ENCODE results near the gene TTC28. TPM values are rescaled to one million over a fixed set of nuclear protein-coding genes. Genes with fewer than 3 reads are reported as not detected.
A peak's percentile ranks its signal among the peaks of the same experiment; 100 is the strongest.

The TTC28 gene
- polyA plus RNA-seq, 5 donors: 27.1 to 42.4 (median 37.1) TPM

DNA sequence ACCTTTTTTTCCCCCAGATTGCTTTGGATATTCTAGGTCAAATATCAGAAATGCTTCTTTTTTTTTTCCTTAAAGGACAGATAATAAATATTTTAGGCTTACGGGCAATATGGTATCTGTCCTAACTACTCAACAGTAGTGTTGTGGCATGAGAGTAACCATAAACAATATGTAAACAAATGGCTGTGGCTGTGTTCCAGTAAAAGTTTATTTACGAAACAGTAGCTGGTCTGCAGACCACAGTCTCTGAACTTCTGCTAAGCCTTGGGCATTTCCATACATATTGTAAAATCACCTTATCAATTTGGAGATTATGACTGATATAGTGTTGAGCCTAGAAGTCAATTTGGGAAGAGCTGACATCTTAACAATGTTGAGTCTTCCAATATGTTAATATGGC is 621.6 kb downstream of the TTC28 start:
- peak in 1 of 2 donors; percentile 46 for DNase-seq

DNA sequence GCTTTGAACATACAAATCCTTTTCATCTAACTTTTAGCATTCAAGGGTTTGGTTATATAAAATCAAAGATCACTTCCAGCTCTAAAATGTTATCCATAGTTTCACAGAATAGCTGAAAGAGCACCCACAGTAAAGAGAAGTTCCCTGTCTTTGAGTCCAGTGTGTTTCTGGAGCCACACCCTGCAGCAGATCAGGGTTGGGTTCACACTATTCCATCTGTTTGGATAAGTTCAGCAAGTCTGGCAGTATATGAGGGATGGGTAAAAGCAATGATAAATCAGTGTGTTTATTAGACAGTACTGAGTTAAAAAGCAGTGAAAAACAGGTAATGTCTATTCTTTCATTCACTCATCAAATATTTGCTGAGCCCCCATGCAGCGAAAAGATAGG is 624.8 kb downstream of the TTC28 start:
- DNase-seq: no peak

DNA sequence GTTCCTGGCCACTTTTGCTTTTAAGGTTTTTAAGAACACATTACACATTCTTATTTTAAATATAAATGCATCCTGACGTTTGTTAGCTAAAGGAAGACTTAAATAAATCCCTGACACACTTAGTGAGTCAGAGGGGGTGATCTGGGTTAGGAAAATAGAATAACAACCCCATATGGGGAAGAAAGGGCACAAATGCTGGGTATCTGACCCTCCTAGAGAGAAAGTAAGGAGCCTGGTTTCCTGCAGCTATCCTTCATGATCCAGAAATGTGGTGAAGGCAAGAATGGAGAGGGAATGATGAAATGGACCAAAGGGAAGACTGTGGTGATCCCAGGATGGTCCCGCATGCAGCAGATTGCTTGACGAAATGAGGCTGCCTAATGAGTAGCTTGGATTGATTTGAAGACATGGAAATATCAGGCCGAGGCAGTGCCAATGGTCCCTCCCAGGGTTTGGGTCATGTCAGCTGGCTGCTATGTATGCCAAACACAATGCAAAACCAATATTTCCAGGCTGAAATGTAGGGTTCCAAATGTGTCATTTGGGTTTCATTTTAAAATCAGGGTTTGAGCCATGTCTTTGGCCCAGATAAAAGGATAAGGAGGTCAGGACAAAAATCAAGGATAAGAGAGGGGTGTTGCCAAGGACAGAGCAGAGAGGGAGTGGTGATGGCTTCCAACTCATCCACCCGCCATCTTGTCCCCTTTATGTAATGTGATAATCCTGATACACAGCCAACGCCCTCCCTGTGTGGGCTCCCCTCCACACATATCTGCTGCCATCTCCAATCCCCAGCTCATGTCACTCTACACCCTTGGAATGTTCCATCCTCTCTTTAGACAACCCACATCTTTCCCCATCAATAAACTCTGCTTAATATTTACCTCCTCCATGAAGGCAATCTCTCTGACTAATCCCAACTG is 625.5 kb downstream of the TTC28 start:
- no peak for DNase-seq

DNA sequence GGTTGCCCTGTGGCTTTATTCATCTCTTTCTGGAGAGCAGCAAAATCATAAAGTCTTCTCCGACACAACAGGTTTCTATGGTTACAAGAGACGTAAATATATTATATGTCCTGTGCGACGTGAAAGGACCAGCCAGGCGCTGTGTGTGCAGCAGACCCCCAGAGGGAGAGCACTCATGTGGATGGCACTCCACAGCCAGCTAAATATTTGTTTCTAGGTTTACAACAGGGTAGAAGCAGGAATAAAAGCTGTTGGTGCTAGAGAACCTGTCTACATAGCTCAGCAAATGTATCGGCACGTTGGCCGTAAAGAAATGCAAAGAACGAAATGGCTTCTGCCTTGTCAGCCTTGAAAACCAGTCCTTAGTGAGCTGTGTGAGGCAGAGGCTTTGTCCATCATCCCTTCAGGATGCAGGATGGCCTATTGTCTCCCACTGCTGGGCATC is 626.8 kb downstream of the TTC28 start:
- no peak for DNase-seq

DNA sequence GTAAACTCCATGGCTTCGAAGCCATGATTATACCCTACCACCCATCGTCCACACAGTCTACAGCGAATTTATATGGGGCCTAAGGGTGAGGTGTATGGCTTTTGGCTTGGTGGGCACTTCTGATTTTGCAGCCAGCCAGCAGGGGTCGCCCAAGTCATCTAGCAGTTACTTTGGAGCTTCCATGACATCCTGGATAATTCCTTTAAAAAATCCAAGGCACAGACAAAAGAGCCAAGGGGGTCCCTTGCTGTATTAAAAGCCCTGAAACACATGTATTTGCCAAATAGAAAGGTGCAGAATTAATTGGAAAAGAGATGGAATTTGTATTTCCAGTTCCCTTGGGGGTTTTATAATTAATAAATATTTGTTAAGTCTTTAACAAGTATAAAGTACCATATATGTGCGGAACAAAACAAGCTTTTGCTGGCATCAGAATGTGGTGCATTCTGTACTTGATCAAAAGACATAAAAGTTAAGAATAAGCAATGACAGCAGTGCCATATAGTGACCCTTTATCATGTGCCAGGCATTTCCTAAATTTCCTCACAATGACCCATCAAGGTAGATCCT is 627.8 kb downstream of the TTC28 start:
- peak in 1 of 2 donors; percentile 63 for DNase-seq

DNA sequence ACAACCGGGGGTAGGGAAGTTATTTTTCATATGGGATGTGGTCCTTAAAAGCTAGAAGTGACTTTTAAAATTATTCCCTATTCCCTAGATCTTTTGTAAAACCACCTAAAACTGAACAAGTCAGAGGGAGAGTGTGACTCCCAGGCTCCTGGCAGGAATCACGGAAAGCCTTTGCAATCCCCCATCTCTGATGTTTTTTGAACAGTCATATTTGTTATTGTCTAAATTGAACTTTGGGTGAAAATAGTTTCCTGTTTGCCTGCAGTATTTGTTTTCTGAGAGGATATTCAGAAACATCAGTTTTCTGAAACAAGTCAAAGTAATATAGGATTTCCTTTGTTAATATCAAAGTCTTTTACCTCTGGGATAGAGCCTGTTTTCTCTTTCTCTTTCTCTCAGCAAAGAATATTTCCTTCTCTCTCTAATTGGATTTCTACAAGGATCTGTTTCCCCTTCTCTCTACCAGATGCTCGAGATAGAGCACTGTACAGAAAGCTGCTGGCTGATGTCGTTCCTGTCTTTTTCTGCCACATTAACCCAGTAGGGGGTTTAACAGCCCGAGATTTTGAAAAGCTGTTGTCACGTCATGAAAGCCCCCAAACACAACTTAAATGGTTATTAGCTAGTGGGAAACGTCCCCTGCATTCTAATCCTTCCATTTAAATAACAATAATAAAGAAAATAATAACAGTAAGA is 628.4 kb downstream of the TTC28 start:
- no peak for DNase-seq

DNA sequence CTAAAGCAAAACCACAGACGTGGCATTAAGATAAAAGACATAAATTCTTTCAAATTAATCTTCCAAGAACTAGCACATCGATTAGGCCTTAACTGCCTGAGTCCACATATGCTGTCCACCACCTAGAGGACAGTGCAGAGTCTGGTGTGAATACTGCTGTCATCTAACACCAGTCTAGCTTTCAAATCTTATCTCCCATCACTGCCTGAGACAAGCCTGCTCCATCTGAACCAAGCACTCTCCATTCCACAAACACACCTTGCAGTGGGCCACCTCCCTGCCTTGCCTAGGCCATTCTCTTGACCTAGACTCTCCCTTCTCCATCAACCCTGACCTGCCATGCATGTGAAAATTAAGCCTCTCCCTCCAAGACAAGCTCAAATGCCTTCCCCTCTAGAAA is 631.1 kb downstream of the TTC28 start:
- DNase-seq: no peak

DNA sequence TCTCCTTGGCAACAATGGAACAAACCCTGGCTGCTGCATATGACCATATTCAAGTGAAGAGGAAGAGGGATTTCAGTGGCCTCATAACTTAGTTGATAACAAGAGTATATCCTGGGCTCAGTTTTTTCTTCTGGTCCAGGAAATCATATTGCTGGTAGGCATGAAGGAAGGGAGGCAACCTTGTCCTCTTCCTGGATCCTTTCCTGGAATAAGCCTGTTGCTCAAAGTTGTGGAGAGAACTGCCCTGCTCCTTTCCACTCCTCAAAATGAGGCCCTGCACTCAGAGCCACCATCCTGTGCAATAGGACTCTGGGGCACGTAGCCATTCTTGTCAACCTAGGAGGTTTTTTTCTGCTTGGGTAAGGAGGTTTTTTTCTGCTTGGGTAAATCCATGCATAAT is 631.9 kb downstream of the TTC28 start:
- no peak for DNase-seq

DNA sequence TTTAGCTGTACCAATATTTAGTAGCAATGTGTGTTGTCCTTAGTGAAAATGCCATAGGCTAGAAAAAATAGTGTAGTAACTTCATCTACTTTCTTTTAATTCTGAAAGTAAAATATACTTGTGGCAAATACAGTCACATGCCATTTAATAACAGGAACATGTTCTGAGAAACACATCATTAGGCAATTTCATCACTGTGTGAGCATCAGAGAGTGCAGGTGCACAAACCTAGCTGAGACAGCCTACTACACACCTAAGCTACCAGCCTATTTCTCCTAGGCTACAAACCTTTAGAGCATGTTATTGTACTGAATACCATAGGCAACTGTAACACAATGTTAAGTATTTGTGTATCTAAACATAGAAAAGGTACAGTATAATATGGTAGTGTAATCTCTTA is 633.5 kb downstream of the TTC28 start:
- no peak for DNase-seq

DNA sequence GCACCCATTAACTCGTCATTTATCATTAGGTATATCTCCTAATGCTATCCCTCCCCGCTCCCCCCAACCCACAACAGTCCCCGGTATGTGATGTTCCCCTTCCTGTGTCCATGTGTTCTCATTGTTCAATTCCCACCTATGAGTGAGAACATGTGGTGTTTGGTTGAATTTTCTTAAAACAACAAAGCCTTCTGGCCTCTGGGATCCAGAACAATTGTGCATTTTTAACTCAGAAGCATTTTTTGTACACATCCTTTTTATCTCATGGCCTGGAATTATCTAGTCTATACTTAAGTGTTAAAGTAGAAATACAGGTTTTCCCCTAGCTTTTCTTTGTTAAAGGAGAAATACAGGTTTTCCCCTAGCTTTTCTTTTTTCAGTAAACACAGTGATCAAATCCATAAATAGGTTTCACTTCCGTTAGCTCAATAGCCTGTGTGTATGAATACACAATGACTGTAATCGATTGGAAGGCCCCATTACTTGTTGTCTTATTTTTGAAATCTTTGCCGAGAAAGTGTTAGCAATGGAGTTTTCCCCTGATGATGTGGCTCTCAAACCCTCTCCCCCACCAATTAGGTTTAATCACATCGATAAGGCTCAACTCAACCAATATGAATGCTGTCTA is 635.0 kb downstream of the TTC28 start:
- no peak for DNase-seq

DNA sequence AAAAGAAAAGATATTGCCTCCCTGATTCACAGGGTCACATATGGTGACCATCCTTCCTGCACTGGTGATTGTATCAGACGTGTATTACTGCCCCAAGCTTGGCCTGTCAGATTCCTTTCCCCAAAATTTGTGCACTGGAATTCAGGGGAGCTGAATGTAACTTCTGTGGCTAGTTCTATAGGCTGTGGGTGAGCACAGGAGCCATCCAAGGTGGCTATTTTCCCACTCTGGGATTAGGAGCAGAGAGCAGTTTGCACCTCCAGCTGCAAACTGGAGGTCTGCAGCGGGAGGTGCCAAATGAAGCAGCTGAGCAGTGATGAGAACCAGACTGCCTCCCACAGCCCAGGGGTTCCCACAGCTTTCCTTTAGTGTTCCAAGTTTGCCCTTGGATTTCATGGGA is 636.4 kb downstream of the TTC28 start:
- DNase-seq: no peak

DNA sequence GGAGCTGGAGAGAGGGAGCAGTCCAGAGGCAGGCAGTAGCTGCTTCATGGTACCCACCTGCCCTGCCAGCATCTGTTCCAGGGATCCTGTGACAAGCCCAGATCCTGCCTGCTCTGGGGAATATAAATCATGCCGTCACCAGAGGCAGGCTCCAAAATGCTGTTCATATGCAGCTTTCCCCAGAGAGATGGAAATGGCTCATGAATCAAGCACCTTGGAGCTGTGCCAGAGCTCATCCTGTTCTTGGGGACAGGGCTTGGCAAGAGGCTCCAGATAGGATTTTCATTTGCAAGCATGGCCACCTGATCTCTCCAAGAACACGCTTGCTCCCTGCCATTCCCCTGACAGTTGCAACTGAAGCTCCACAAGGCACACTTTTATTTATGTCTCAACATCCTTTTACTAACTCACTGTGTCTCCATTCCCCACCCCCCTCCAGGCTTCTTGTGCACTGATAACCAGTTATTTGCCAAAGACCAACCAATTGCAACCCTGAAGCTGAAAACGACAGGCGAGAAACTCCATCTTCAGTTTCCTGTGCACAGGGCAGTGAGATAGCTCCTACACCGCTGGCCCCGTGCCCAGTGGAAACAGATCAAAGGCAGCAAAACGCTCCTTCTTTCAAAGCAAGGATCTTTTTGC is 644.8 kb downstream of the TTC28 start:
- peak; percentile 59 to 65 for DNase-seq

DNA sequence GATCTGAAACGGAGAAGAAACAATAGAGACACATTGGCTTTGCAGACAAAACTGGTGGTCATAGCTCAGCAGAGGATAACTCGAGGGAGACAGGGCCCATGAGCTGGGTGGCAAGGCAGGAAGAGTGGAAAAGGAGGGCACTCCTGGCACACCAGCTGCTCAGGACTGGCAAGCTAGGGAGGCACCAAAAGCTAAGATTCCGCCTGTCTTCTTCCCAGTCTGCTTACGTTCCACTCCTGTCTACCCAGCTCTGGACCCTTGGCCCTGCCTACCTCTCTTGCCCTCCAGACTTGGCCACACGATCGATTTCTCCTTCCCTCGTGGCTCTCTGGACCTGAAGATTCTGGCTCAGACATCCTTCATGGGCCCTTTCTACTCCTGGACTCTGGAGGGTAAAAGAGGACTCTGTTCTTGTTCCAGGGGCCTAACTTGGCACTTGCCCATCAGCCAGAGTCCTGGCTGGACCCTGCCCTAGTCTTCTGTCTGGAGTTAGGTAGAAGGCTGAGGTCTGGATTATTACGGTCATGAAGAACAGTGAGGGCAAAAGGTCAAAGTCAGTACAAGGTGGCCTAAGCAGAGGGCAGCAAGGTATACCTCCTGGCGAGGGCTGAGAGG is 645.4 kb downstream of the TTC28 start:
- no peak for DNase-seq

DNA sequence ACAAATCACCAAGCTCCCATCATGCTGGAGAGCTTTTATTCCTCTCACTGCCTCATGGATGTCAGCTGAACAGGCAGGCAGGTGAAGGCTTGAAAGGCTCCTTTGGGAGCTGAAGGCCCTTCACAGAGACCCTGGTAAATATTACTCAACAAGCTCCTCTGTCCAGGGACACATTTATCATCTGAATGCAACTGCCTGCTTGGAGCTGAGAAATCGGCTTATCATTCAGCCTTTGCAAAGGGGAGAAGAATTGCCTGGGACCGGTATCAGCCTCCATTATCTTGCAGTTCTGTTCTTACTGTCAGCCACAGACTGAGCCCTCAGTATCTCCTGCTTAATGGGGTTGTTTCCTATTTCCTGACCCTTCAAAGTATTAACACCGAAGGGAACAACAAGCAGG is 646.8 kb downstream of the TTC28 start:
- no peak for DNase-seq

DNA sequence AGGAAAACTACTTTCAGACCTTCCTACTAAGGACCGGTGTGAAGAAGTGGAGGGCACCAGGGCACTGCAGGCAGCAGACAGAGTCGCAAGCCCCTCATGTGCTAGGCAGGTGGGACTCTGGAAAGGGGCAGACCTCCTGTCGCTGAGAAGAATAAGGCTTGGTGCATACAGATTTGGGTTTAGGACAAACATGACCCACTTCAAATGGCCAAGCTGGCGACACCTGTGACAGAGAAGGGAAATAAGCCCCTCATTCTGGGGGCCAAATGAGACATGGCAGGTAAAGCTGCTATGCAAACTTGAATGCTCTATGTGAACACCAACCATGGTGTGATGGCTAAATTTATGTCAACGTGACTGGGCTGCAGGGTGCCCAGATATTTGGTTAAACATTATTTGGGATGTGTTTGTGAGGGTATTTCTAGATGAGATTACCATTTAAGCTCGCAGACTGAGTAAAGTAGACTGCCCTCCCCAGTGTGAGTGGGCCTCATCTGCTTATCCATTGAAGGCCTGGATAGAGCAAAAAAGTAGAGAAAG is 648.2 kb downstream of the TTC28 start:
- DNase-seq: no peak

DNA sequence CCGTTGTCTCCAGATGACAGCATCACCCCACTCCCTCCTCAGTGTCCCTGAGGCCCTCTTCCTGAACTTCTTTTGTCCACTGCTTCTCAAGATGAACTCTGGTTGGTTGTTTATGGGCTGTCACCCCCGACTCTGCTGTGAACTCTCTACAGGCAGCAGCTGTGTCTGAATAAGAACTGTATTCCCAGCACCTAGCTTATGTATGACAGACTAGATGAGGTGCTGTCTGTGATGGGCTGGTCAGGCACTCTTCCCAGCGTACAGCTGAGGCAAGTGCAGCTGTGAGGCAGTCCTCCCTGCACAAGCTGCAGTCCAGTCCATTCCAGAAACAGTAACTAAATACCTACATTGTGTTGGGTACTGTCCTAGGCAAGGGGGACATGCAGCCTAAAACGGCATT is 649.2 kb downstream of the TTC28 start:
- peak in 1 of 2 donors; percentile 60 for DNase-seq

DNA sequence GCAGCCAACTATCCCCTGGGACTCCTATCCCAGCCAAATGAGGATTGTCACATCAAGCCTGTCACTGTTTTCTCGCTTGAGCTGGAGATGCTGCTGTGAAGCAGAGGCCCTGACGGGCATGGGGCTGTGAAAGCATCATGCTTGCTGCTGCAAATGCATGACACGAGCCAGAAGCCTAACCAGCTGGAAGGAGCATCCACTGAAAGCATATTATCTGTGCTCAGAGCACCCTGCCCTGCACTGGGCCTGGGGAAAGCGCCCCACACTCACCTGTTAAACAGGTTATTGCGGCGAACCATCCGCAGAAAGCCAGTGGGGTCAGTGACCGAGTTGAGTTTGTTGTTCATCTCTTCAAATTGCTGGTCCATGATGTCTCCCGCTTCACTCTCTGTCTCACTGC is 649.7 kb downstream of the TTC28 start:
- DNase-seq: no peak

DNA sequence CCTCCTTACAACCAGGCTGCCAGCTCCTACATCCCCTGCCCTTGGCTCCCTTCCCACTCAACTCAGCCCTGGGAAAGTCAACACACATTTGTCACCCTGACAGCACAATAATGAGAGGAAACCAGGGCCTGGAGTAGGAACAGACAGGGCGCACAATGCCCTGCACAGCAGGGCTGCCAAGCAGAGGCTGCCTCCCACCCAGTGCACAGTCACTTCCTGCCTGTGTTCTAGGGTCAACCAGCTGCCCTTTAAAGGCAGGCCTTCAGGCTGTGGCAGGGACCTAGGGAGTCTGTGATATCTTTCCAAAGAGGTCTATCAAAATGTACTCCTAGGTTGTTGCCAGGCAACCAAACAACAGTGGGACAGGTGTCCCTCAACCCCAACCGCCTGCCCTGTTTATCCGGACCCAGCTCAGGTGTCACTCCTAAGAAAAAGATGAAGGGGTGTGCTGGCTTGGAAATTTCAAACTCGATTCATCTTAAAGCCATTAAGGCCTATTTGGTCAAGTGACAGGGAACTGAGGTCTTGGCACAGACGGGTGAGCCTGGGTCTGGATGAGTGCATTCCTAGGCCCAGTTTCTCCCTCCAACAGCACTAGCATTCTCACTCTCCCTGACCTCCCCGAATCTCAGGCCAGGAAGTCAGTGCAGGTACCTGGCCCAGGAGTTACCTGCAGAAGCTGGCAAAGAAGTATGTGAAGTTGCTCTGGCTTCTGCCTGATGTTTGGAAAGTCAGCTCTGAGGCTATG is 650.3 kb downstream of the TTC28 start:
- peak; percentile 65 for DNase-seq

DNA sequence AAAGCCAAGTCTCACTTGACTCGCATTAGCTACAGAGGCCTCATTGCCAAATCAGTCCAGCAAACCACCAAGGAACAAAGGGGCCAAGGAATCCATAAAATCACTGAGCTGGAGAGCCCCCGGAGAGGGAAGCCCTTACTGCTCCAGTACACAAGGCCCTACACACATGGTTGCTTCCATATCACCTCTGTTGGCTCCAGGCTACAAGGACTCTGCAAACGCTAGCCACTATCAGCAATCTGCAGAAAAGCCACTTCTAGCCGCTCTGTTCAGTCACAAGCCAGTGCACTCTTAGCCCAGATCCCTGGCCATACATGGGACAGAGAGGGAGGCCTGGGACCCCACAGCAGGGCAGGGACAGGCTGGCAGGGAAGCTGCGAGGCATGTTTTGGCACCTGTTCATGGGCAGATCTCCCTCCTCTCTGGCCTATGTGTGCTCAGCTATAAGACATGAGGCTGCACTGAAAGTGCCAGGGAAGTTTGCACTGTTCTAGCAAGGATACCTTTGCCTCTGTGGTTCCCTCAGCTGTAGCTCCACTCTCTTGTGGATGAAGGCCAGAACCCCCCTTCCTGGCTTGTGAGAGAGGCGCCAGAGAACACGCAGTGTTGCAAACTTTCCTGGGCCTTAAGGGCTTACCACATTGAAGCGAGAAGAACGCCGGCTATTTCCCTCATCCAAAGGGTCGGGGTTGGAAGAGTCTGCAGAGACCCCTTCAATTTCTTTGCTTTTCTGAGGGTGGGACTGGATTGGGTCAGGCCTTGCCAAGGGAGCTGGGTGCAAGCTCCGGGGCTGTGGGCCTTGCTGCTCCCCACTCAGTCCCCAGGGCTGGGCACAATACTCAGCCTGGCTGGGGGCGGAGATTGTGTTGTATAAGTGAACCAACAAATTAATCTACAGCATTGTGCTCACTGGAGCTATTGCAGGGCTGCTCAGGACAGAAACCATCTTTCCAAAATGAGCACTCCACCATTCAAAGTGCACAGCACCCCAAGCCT is 651.9 kb downstream of the TTC28 start:
- DNase-seq: no peak

Data from right lung (tissue), 5 donors.